Measurements from ENCODE around the gene TDRD7.

The TDRD7 gene

GRCh38 chr9:97427885-97428284 is 16.0 kb downstream of the TDRD7 start:
- TF ChIP-seq CTCF (IDR thresholded peaks at IDR 0.05; ENCODE audit: insufficient read depth, low read length, poor library complexity, severe bottlenecking), result no peak
- Histone ChIP-seq H3K4me3 (replicated peaks; ENCODE audit: low read depth, low read length) (no peak overlapping the region), H3K27me3 (replicated peaks; ENCODE audit: control insufficient read depth, insufficient read depth, low read length) (no peaks in the 10 kb centered on the region), H3K36me3 (ENCODE audit: control insufficient read depth, insufficient read depth, low read length) (peaks cover 4% of the 10 kb centered on the region)
- no peak for DNase-seq (ENCODE audit: extremely low read depth, insufficient read length)

GRCh38 chr9:97430316-97431043 is 18.6 kb downstream of the TDRD7 start:
- Histone ChIP-seq H3K4me3 (replicated peaks; ENCODE audit: low read depth, low read length) (no peak overlapping the region), H3K36me3 (ENCODE audit: control insufficient read depth, insufficient read depth, low read length) (peaks cover 4% of the 10 kb centered on the region), H3K27me3 (replicated peaks; ENCODE audit: control insufficient read depth, insufficient read depth, low read length) (no peaks in the 10 kb centered on the region)
- TF ChIP-seq CTCF (IDR thresholded peaks at IDR 0.05; ENCODE audit: insufficient read depth, low read length, poor library complexity, severe bottlenecking), result no peak
- DNase-seq (ENCODE audit: extremely low read depth, insufficient read length), result no peak

GRCh38 chr9:97431044-97431441 is 19.1 kb downstream of the TDRD7 start:
- no peak for DNase-seq (ENCODE audit: extremely low read depth, insufficient read length)
- TF ChIP-seq CTCF (IDR thresholded peaks at IDR 0.05; ENCODE audit: insufficient read depth, low read length, poor library complexity, severe bottlenecking), result no peak
- no peaks in the 10 kb centered on the region for H3K27me3 ChIP-seq (replicated peaks; ENCODE audit: control insufficient read depth, insufficient read depth, low read length)
- peaks cover 4% of the 10 kb centered on the region for H3K36me3 ChIP-seq (ENCODE audit: control insufficient read depth, insufficient read depth, low read length)
- H3K4me3 ChIP-seq (replicated peaks; ENCODE audit: low read depth, low read length), result no peak overlapping the region

- no peak for TF ChIP-seq CTCF (IDR thresholded peaks at IDR 0.05; ENCODE audit: insufficient read depth, low read length, poor library complexity, severe bottlenecking)
- no peaks in the 10 kb centered on the region for H3K27me3 ChIP-seq (replicated peaks; ENCODE audit: control insufficient read depth, insufficient read depth, low read length)
- no peak for DNase-seq (ENCODE audit: extremely low read depth, insufficient read length)
- H3K4me3 ChIP-seq (replicated peaks; ENCODE audit: low read depth, low read length), result no peak overlapping the region
- peaks cover 4% of the 10 kb centered on the region for H3K36me3 ChIP-seq (ENCODE audit: control insufficient read depth, insufficient read depth, low read length)
These were observed 19.8 kb downstream of the TDRD7 start for GRCh38 chr9:97431549-97432143.

GRCh38 chr9:97437051-97437600 is 25.2 kb downstream of the TDRD7 start:
- Histone ChIP-seq H3K36me3 (ENCODE audit: control insufficient read depth, insufficient read depth, low read length) (peaks cover 1% of the 10 kb centered on the region; the same call in 1 of the 2 replicates), H3K27me3 (replicated peaks; ENCODE audit: control insufficient read depth, insufficient read depth, low read length) (no peaks in the 10 kb centered on the region), H3K4me3 (replicated peaks; ENCODE audit: low read depth, low read length) (no peak overlapping the region)
- TF ChIP-seq CTCF (IDR thresholded peaks at IDR 0.05; ENCODE audit: insufficient read depth, low read length, poor library complexity, severe bottlenecking), result no peak
- DNase-seq (ENCODE audit: extremely low read depth, insufficient read length), result no peak
